ENCODE measurements around the gene ANKH. TPM values are rescaled to one million over a fixed set of nuclear protein-coding genes. Genes with fewer than 3 reads are reported as not detected.

ANKH gene
- total RNA-seq, 2 donors from 2014 or later = 76.5 to 106 TPM

- no peaks in the 10 kb centered on the region for H3K27me3 ChIP-seq (replicated peaks; ENCODE audit: insufficient read depth)
- WGBS = 55% methylated on average over 3 of the region's 3 CpGs
- TF ChIP-seq POLR2AphosphoS5 (IDR thresholded peaks at IDR 0.05) (peak; percentile 82), POLR2A (IDR thresholded peaks at IDR 0.05) (no peak)
- no peaks in the 10 kb centered on the region for H3K9me3 ChIP-seq
- peak overlapping the region; percentile 26 to 61 for H3K27ac ChIP-seq
- peak; percentile 83 for DNase-seq (ENCODE audit: low spot score)
- no peaks in the 10 kb centered on the region for H3K36me3 ChIP-seq
- peaks cover 4% of the 10 kb centered on the region for H3K4me1 ChIP-seq (replicated peaks)
- intact Hi-C loops (cut with DNase I) = loop anchor here (10.0 kb wide), 1 partner anchor 675 kb away; no protein-coding TSS in a partner anchor
- no peak overlapping the region for H3K4me3 ChIP-seq
Observed at GRCh38 chr5:14659821-14660607, 211.6 kb downstream of the ANKH start.

- intact Hi-C loops (cut with DNase I) = no loop called here
- WGBS = 43% methylated on average over 2 of the region's 2 CpGs
- no peak overlapping the region for H3K4me3 ChIP-seq
Observed at GRCh38 chr5:14656898-14657297, 214.7 kb downstream of the ANKH start.

GRCh38 chr5:14655146-14655741 lies 216.3 kb downstream of the ANKH start:
- no peaks in the 10 kb centered on the region for H3K36me3 ChIP-seq
- TF ChIP-seq POLR2A (IDR thresholded peaks at IDR 0.05) = no peak
- no peak for TF ChIP-seq CTCF (IDR thresholded peaks at IDR 0.05)
- no peak for TF ChIP-seq POLR2AphosphoS5 (IDR thresholded peaks at IDR 0.05)
- no peak overlapping the region for H3K27ac ChIP-seq
- no peaks in the 10 kb centered on the region for H3K9me3 ChIP-seq
- intact Hi-C loops (cut with DNase I) = no loop called here
- H3K4me1 ChIP-seq (replicated peaks) = no peaks in the 10 kb centered on the region
- no peak for DNase-seq (ENCODE audit: low spot score)
- no peaks in the 10 kb centered on the region for H3K27me3 ChIP-seq (replicated peaks; ENCODE audit: insufficient read depth)
- WGBS = 54% methylated on average over 4 of the region's 4 CpGs
- no peak overlapping the region for H3K4me3 ChIP-seq

More at GRCh38 chr5:14656898-14657297, 214.7 kb downstream of the ANKH start:
- H3K27ac ChIP-seq = no peak overlapping the region
- no peaks in the 10 kb centered on the region for H3K9me3 ChIP-seq
- no peaks in the 10 kb centered on the region for H3K36me3 ChIP-seq
- TF ChIP-seq POLR2AphosphoS5 (IDR thresholded peaks at IDR 0.05) = no peak
- no peak for TF ChIP-seq POLR2A (IDR thresholded peaks at IDR 0.05)
- no peak for TF ChIP-seq CTCF (IDR thresholded peaks at IDR 0.05)
- H3K27me3 ChIP-seq (replicated peaks; ENCODE audit: insufficient read depth) = no peaks in the 10 kb centered on the region
- H3K4me1 ChIP-seq (replicated peaks) = no peaks in the 10 kb centered on the region
- DNase-seq (ENCODE audit: low spot score) = no peak

Small RNA genes within 50 kb of the gene (microRNA-seq; reads per million reads assigned to microRNA genes)
- gene MIR4637 = not detected

Small RNA genes within 50 kb of the gene (small RNA-seq; reads per million reads assigned to genes)
- gene HNRNPKP5 (0 reads per million in 2 donors), gene MIR4637 (0 reads per million in 2 donors)

Other genes with a start within 250 kb of the ANKH start
- gene OTULIN, start 207.1 kb downstream of the ANKH start, total RNA-seq = 10 to 100 TPM; 35.5 to 51.8 TPM

Measured in prostate gland (tissue), 2 donors.